ENCODE results near the gene CLDN16. TPM values are rescaled to one million over a fixed set of nuclear protein-coding genes. Genes with fewer than 3 reads are reported as not detected.

The CLDN16 gene
- total RNA-seq, 6 experiments from 2014 or later: 0.37 to 6.6 (median 1.3) TPM

GRCh38 chr3:190433626-190434025 is 45.7 kb downstream of the CLDN16 start:
- Histone ChIP-seq H3K27me3 (no peaks in the 10 kb centered on the region), H3K36me3 (no peaks in the 10 kb centered on the region), H3K4me3 (no peak overlapping the region), H3K9me3 (no peaks in the 10 kb centered on the region), H3K27ac (no peak overlapping the region), H3K4me1 (no peaks in the 10 kb centered on the region)
- no peak for DNase-seq
- TF ChIP-seq CTCF (IDR thresholded peaks at IDR 0.05): no peak
- no peak for TF ChIP-seq POLR2A (IDR thresholded peaks at IDR 0.05)
- ATAC-seq: no peak
- 86% methylated on average over 4 of the region's 4 CpGs for WGBS (ENCODE audit: insufficient coverage, low coverage, low lambda C conversion rate, missing lambda C conversion rate)
- intact Hi-C loops (cut with DNase I): no loop called here

GRCh38 chr3:190435618-190436017 is 47.7 kb downstream of the CLDN16 start:
- Histone ChIP-seq H3K4me1 (no peaks in the 10 kb centered on the region), H3K27ac (no peak overlapping the region), H3K4me3 (no peak overlapping the region), H3K9me3 (no peaks in the 10 kb centered on the region), H3K27me3 (no peaks in the 10 kb centered on the region), H3K36me3 (no peaks in the 10 kb centered on the region)
- no peak for DNase-seq
- intact Hi-C loops (cut with DNase I): no loop called here
- 39% methylated on average over 3 of the region's 3 CpGs for whole genome bisulfite sequencing (ENCODE audit: insufficient coverage, low coverage, low lambda C conversion rate, missing lambda C conversion rate)
- ATAC-seq: no peak
- TF ChIP-seq POLR2A (IDR thresholded peaks at IDR 0.05) (no peak), CTCF (IDR thresholded peaks at IDR 0.05) (no peak)

GRCh38 chr3:190436331-190436730 is 48.4 kb downstream of the CLDN16 start:
- DNase-seq (no peak), ATAC-seq (no peak)
- Histone ChIP-seq H3K36me3 (no peaks in the 10 kb centered on the region), H3K27me3 (no peaks in the 10 kb centered on the region), H3K27ac (no peak overlapping the region), H3K4me1 (no peaks in the 10 kb centered on the region), H3K4me3 (no peak overlapping the region), H3K9me3 (no peaks in the 10 kb centered on the region)
- 54% methylated on average over 2 of the region's 2 CpGs for WGBS (ENCODE audit: insufficient coverage, low coverage, low lambda C conversion rate, missing lambda C conversion rate)
- intact Hi-C loops (cut with DNase I): no loop called here
- TF ChIP-seq CTCF (IDR thresholded peaks at IDR 0.05) (no peak), POLR2A (IDR thresholded peaks at IDR 0.05) (no peak)

GRCh38 chr3:190442240-190442639 is 54.3 kb downstream of the CLDN16 start:
- Histone ChIP-seq H3K9me3 (no peaks in the 10 kb centered on the region), H3K4me3 (no peak overlapping the region), H3K27me3 (no peaks in the 10 kb centered on the region), H3K36me3 (no peaks in the 10 kb centered on the region), H3K27ac (no peak overlapping the region), H3K4me1 (peaks cover 0 to 5% (median 2%) of the 10 kb centered on the region in 4 donors)
- TF ChIP-seq POLR2A (IDR thresholded peaks at IDR 0.05) (no peak), CTCF (IDR thresholded peaks at IDR 0.05) (no peak)
- DNase-seq (no peak), ATAC-seq (no peak)
- intact Hi-C loops (cut with DNase I): no loop called here
- 76% methylated on average over 1 of the region's 1 CpG for WGBS (ENCODE audit: insufficient coverage, low coverage, low lambda C conversion rate, missing lambda C conversion rate)

- intact Hi-C loops (cut with DNase I): no loop called here
- no peak for DNase-seq
- Histone ChIP-seq H3K36me3 (no peaks in the 10 kb centered on the region), H3K9me3 (no peaks in the 10 kb centered on the region), H3K27me3 (no peaks in the 10 kb centered on the region), H3K4me1 (peaks cover 0 to 5% (median 2%) of the 10 kb centered on the region in 4 donors), H3K27ac (no peak overlapping the region), H3K4me3 (no peak overlapping the region)
- 61% methylated on average over 3 of the region's 3 CpGs for WGBS (ENCODE audit: insufficient coverage, low coverage, low lambda C conversion rate, missing lambda C conversion rate)
- TF ChIP-seq CTCF (IDR thresholded peaks at IDR 0.05): peak; percentile 26 to 42 (median 36)
- TF ChIP-seq POLR2A (IDR thresholded peaks at IDR 0.05): no peak
- ATAC-seq: peak in 2 of 4 donors; percentile 39 to 45
Observed at GRCh38 chr3:190443257-190443656, 55.3 kb downstream of the CLDN16 start.
